Heart left ventricle (tissue), 13 donors: ENCODE results near the gene TRAK1.

Experiments used
- POLR2A ChIP-seq, 2 donors: fragments of 450-650 bp; IDR thresholded peaks; one replicate each; pipeline ENCODE4 v1.6.1; 2017; ENCODE audit warnings: antibody characterized with exemption in 2 of 2, mild to moderate bottlenecking in 2 of 2, moderate library complexity in 2 of 2
- TF ChIP-seq, protein P1 (sequence below), 12 donors: fragments of 200-600 bp; sonication (generic) in 4 of 12; IDR thresholded peaks; one replicate each; pipeline versions ENCODE4 v1.5.0 to v1.8.0; 2018 to 2022; ENCODE audit warnings: antibody characterized with exemption in 12 of 12, mild to moderate bottlenecking in 5 of 12
- donor health status: ischemic (EF 13 %, LVEDD 7.1; RV severe dilation, severe dysfunction).
- donor health status: DM: no; HTN: yes; CAD: no.
- donor health status: DM: no; HTN: no; CAD: no.
- donor health status: ischemic (EF 25% LVEDD 6.9; RV normal size, moderate dysfunction).
- donor health status: ischemic (EF 25% LVEDD 5.7; RV mildly dilated, moderate dysfunction).
- donor health status: ischemic (EF 35%, LVEDD 5.7; RV mildly dilated, moderate dysfunction).
- donor health status: nonischemic (EF 11% LVEDD 7.7; RV severe dilation, severe dysfunction).
- donor health status: DM: yes; HTN: yes; CAD: no.
- donor health status: PGD.
- donor health status: ischemic (EF 29% LVEDD 5.4; RV normal size, mild dysfunction).
- donor health status: nonischemic (EF 23%, LVEDD 6.1; RV moderate dilation, normal function).

- TF ChIP-seq, protein P1, sequence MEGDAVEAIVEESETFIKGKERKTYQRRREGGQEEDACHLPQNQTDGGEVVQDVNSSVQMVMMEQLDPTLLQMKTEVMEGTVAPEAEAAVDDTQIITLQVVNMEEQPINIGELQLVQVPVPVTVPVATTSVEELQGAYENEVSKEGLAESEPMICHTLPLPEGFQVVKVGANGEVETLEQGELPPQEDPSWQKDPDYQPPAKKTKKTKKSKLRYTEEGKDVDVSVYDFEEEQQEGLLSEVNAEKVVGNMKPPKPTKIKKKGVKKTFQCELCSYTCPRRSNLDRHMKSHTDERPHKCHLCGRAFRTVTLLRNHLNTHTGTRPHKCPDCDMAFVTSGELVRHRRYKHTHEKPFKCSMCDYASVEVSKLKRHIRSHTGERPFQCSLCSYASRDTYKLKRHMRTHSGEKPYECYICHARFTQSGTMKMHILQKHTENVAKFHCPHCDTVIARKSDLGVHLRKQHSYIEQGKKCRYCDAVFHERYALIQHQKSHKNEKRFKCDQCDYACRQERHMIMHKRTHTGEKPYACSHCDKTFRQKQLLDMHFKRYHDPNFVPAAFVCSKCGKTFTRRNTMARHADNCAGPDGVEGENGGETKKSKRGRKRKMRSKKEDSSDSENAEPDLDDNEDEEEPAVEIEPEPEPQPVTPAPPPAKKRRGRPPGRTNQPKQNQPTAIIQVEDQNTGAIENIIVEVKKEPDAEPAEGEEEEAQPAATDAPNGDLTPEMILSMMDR (IDR thresholded peaks at IDR 0.05) = no peak
- TF ChIP-seq POLR2A (IDR thresholded peaks at IDR 0.05) = no peak
These were observed 11.4 kb downstream of the TRAK1 start for GRCh38 chr3:42102571-42102970.
